HG03095 (cell line): Measurements from ENCODE around the gene MARVELD1.
"Not testable (repeated sequence)": the region's sequence is repeated elsewhere in the genome, so short reads cannot be mapped to it uniquely, and the experiment has no call there.

Experiments
- ATAC-seq: cut with Tn5 transposase; IDR thresholded peaks from one replicate; pipeline ENCODE4 v1.9.1; 2021; ENCODE audit warnings: moderate library complexity; ENCODE audit not compliant: unreplicated experiment

The MARVELD1 gene

DNA sequence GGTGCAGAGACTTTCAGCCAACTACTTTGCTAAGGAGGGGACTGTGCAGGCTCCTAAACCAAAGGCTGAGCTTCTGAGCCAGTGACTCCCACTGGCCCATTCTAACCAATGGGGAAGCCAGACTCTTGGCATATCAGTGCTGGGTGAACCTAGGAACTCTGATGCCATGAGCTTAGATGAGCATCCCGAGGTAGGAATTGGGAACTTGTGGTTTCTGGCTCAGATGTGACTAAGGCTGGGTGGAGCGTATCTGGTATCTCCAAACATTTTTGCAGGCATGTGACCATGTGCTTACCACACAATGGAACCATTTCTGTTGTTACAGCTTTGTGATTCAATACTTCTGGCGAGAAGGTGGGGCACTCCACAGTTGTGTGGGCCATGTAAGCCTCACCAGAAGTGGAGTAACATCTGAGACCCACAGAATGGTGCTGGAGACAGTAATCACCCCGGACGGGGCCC lies 23.9 kb upstream of the MARVELD1 start:
- ATAC-seq = no peak

DNA sequence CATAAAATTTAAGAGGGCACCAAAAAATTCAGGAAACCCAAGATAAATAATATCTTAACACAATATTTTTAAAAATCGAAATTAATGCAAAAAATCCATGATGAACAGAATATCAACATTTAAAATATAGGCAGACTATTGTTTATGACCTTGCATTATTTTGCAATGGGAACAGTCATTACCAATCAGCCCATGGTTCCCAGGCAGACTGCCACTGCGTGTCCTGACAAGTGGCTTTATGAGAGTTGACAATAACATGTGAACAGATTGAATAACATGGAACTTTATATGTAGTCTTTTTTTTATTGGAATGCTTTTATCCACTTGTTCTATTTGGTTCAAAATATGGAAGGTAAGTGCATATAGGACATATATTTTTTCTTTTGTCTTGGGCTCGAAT lies 23.4 kb upstream of the MARVELD1 start:
- ATAC-seq = no peak

DNA sequence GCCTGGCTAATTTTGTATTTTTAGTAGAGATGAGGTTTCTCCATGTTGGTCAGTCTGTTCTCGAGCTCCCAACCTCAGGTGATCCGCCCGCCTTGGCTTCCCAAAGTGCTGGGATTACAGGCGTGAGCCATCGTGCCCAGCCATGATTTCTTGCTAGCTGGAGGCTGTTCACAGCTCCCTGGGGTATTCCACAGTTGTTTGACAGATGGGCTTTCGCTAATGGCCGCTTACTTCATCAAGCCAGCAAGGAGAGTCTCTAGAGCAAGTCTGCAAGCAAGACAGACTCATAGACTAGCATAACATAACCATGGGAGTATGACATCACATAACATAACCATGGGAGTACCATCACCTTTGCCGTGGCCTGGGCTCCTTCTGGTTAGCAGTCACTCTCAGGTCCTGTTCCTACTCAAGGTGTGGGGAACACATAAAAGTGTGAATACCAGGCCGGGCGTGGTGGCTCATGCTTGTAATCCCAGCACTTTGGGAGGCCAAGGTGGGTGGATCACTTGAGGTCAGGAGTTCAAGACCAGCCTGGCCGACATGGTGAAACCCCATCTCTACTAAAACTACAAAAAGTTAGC lies 15.4 kb upstream of the MARVELD1 start:
- not testable (repeated sequence) for ATAC-seq

DNA sequence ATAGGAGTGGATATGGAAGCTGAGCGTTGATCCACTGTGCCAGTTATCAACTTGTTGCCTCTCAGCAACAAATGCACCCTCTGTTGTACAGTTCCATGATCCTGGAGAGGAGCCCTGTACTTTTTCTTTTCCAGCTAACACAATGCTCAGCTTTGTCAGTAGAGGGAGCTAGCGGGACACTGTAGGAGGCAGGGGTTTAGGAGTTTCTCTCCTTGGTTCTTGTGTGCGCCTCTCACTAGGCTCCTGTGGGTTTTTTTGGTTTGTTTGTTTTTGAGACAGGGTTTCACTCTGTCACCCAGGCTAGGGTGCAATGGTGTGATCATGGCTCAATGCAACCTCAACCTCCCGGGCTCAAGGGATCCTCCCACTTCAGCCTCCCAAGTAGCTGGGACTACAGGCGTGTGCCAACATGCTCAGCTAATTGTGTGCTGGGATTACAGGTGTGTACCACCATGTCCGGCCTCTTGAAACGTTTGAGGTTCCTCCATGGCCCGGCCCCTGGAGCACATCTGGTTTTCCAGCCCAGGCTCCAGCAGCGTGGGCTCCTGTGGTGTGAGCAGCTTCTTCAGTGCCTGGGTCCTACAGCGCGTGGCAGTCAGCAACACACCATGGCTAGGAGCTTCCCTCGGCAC lies 12.0 kb upstream of the MARVELD1 start:
- ATAC-seq = peak; percentile 66

DNA sequence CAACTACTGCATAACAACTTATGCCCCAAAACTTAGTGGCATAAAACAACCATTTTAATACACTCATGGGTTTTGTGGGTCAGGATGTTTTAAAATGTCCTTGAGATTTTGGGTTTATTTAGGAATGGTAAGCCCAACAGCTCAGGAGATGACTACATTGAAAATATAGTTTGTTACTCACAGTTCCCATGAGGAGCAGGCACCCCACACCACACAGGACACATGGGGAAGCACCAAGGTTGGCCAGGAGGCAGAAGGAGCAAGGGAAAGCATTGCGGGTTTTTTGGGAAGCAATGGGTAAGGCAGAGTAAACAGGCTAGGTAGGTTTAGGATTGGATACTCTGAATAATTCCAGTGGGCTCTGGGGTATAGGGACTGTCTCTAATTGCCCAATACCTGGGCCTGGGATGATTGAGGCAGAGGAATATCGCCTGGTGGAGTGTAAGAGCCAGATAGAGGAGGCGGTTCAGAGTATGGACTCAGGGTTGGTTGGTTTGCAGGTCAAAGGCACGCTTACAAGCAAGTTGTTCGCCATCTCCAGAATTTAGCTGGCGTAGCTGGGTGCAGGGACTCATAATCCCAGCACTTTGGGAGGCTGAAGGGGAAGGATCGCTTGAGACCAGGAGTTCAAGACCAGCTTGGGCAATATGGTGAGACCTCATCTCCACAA lies 10.0 kb upstream of the MARVELD1 start:
- no peak for ATAC-seq

DNA sequence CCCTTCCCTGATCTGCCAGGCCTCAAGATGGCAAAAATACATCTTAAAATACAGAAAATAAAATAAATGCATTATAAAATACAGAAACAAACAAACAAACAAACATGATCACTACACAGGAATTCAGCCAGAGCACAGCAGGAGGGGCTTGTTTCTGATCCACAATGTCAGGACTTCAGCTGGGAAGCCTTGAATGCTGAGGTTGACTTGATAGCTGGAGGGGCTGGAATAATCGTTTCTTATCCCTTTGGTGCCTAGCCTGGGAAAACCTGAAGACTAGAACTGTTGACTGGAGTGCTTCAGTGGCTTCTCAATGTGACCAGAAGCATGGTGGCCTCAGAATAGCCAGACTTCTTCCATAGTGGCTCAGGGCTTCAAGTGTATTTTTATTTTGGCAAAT lies 9.2 kb upstream of the MARVELD1 start:
- ATAC-seq = no peak

DNA sequence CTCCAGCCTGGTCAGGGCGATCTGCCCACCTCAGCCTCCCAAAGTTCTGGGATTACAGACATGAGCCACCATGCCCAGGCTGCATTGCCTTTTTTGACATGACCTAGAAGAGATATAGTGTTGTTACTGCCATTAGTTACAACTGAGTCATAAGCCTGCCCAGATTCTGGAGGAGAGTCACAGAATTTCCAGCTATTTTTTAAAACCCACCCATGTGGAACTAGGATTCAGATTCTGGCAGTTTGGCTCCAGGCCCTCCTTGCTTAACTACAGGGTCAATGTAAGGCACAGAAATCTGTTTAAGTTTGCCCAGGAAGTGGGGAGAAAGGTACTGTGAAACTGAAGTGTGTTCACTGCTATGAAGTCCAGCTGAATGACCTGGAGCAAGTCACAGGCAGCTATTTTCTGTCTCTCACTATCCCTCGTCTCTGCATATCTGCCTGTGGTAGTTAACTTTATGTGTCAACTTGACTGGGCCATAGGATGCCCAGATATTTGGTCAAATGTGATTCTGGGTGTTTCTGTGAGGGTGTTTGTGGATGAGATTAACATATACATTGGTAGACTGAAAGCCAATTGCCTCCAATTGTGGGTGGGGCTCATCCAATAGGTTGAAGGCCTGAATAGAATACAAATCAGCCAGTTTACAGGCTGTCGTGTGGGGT lies 8.4 kb upstream of the MARVELD1 start:
- no peak for ATAC-seq

DNA sequence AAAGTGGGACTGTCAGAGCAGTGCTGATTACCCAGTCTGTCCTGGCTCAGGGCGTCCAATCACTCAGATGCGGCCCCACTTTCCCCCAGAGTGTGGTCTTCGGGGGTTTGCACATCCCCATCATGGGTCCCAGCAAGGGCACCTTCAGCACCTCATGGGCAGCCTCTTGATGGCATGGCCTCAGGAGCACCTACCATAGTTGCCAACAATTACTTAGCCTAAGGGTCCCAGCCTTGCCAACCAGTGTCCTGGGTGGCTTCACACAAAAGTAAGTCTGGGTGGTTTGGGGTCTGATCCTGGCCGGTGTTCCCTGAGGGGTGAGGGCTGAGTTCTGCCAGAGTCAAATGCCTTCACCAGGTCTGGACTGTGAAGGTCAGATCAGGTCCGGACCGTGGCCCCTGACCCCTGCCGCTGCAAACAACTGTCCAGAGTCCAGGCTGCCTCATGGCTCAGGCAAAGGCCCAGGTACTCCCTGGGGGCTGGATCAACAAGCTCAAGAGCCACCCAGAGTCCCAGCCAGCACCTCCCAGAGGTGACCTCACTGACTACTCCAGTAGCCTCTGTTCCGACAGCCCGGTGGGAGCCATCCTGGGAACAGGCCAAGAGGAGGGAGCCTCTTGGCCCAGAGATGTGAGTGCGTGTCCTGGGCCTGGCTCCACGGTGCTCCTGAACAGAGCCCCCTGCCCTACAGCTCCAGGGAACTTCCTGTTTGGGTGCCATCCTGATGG lies 6.2 kb upstream of the MARVELD1 start:
- no peak for ATAC-seq

DNA sequence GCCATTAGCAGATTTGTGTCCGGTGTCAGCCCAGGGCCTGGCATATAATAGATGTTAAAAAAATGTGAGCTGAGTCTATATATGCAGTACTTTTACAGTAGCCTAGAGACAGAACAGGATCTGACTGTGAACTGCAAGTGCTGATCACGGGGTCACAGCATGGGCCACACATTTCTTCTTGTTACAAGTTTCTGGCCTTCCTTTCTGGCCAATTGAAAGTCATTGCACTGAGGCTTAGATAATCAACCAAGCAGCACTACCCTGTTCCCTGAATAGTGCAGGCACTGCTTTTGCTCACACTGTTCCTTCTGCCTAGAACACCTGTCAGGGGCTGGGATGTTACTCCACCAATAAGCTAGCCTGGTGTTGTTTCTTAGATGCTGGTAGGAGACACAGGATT lies 5.4 kb upstream of the MARVELD1 start:
- no peak for ATAC-seq

DNA sequence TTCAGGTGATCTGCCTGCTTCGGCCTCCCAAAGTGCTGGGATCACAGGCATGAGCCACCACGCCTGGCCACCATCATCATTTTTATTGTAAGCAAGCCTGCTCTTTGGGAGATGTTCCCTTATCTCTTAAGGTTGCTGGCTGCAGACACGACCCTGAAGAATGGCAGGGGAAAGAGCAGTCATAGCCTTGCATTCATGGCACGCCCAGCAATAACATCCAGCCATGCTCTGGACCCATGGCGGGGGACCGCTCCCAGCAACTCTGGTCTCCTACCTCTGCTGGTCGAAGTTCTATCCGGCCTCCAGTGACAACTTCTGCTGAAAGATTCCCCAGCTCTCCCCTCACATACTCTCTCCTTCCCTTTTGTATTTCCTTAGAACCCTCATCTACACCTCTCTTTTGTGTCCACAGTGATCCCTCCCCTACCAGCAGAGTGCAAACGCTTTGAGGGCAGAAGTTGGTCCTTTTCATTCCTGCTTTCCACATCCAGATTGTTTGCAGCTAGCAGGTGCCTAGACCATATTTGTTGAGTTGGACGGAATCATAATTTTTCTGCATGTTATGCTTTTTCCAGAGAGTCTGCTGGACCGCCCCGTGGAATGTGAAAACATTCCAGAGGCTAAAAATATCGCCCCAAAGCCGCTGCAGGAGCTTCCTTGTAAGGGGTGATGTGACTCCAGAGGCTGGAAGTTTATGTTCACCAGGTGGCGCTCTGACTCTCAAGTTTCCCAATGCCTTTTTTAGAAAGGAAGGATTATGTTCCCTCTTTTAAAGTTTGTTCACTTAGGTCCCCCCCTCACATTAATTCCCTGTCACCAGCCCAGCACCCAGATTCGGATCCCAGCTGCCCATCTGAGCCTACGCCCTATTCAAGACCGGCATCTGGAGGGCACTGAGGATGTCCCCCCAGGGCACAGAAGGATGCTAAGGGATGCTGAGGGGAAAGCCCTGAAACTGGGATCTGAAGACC lies 4.3 kb upstream of the MARVELD1 start:
- ATAC-seq = no peak

DNA sequence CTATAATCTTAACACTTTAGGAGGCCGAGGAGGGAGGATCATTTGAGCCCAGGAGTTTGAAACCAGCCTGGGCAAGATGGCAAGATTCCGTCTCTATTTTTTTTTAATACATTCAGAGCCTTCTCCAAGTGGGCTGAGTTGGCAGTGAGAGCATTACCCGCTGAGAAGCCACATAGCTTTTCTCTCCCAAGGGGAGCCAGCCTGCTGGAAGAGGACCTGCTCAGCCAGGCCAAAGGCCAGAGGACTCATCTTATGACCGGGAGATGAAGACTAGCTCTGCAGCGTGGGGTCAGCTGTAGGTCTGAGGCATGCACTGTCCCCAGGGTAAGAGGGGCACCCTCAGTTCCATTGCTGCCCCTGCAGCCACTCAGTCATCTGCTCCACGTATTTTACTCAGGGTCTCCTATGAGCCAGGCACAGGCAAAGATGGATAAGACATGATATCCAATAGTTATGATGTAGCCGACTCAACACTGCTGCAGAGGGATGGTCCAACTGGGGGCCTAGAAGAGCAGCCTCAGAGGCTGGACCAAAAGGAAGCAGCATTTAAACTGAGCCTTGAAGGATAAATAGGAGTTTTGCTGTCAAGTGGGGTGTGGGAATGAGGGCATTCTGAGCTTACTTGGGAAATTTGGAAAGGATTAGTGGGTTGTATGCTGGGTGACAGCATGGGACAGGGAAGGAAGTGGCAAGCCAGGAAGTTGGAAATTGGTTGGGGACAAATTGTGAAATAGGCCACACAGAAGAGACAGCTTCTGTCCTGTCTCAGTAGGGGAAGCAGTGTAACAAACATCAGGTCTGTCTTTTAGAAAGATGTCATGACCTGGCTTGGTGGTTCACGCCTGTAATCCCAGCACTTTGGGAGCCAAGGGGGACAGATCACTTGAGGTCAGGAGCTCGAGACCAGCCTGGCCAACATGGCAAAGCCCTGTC lies 1.6 kb upstream of the MARVELD1 start:
- no peak for ATAC-seq

DNA sequence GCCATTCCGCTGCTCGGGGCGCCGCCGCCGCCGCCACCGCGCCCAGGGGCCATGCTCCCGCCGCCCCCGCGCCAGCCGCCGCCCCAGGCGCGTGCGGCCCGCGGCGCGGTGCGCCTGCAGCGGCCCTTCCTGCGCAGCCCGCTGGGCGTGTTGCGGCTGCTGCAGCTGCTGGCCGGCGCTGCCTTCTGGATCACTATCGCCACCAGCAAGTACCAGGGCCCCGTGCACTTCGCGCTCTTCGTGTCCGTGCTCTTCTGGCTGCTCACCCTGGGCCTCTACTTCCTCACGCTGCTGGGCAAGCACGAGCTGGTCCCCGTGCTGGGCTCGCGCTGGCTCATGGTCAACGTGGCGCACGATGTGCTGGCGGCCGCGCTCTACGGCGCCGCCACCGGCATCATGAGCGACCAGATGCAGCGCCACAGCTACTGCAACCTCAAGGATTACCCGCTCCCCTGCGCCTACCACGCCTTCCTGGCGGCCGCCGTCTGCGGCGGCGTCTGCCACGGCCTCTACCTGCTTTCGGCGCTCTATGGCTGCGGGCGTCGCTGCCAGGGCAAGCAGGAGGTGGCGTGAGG lies 383 bp downstream of the MARVELD1 start:
- ATAC-seq = peak; percentile 77

DNA sequence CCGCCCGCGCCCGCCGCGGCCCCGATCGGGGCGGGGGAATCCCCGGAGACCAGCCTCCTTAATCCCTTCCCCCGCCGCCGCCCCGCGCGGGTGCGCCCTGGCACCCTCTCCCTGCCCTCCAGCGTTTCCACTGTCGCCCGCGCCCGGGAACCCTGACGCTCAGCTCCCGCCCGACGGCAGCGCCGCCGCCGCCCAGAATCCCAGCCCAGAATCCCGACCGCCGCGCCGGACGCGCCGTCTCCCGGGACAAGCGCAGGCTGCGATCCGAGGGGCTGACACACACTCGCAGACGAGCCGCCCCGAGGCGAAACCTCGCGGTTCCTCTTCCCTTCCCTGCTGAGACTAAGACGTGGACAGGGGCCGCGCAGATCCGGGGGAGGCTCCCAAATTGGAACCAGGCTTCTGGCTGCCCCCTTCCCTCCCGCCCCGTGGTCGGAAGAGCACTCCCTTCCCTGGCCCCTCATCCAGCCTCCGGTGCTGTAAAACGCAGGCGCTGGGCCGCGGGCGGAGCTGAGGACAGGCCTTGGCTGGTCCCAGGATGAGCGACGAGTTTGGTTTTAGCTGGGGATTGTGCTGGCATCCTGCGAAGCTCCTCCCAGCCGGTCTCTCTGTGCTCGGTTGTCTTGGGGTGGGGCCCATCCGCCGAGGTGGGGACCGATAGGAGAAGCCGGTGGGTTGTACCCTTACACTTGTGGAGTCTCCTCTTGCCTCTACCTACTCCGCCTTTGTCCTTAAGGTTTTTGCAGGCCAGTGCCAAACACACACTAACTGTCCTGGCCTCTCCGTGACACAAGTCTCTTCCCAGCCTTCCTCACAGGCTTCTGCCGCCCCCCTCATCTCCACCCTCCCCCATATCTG lies 1.1 kb downstream of the MARVELD1 start:
- ATAC-seq = peak; percentile 33

DNA sequence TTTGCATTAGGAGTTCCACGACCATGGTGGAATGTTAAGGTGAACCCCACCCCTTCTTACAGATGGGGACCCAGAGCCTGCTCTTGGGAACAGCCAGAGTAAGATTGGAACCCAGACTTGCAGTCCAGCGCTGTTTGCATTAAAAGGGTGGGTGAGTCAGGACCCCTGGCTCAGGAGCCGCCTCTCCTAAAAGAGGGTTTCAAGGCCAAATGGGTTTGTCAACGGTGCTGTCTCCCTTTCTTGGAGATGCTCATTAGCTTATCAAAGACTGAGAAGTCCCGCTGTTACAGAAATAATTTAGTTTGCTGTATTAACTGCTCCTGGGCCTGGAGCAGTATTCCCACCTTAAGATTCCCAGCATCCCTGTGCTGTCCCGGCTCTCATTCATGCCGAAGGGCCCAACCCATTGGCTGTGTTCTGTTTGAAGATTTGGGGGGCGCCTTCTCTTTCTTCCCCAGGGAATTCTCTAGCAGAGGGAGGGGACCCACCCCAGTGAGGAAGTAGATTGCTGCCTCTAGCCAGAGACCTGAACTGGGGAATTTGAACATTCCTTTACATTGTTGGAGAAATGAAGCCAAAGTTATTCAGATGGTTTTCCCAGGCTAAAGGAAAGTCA lies 1.8 kb downstream of the MARVELD1 start:
- no peak for ATAC-seq

DNA sequence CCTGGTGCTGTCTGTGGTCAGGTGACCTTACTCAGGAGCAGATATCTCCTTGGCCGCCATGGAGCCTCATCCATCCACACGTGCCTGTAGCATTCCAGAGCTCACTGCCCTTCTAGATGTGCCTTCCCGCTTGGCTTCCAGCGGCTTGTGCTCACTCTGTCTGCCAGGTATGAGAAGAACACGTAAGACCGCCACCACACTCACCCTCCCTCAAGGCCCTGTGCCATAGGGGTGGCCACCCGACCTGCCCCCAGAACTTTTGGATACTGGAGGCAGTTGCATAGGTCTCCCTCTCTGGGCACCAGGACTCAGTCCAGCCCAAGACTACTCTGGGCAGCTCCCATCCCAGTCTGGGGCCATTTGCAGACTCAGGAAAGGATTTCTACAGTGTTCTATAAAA lies 4.1 kb downstream of the MARVELD1 start:
- ATAC-seq = no peak

DNA sequence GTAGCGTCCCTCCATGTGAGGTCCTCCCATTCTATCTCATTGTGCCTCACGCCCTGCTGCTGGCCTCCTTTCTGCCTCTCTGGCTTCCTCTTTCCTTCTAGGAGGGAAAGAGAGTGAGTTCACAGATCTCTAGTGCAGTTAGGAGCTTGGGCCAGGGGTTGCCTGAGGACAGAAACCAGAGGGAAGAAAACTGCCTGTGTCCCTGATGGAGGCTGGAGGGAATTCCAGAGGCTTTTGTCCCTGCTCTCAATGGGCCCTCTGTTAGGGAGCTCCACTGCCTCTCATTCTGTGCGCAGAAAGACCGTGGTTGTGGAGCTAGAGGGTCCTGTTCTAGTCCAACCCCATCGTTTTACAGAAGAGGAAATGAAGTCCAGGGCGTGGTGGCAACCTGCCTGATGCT lies 4.6 kb downstream of the MARVELD1 start:
- no peak for ATAC-seq

DNA sequence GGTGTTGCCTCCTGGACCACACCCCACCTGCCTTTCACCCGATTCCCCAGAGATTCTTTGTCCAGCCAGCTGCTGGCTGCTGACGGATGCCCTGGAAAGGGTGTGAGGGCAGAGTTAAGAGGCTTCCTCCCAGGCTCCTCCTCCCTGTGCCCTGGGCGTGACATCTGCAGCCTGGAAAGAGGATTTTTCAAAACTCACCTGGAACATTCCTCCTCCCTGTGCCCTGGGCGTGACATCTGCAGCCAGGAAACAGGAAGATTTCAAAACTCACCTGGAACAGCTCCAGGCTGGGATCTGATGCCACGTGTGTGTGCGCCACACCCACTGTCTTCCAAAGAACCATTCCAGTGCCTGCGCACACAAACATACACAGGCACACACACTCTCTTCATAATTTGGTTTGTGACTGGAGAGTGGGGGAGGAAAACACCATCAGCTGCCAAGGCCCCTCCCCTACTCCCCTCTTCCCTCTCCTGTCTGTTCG lies 5.2 kb downstream of the MARVELD1 start:
- no peak for ATAC-seq
